Frontal cortex (tissue), 4 donors: ENCODE measurements around the gene KLHL40. TPM values are rescaled to one million over a fixed set of nuclear protein-coding genes. Genes with fewer than 3 reads are reported as not detected.

Experiments used
- DNase-seq, 2 donors: peaks; one replicate each; pipeline ENCODE4 v3.0.0; 2012; ENCODE audit warnings: low spot score in 2 of 2
- FAIRE-seq: peaks from 2 replicates; lab custom pipeline; 2012; peaks lifted over from hg19 to GRCh38; lab: Jason Lieb, UNC
- total RNA-seq: library from RNA; depleted of rRNA; stranded (reverse); fragments of >200 nt; gene quantifications from one replicate; pipeline ENCODE4 v1.2.3, GENCODE V29; 2014
- donor health status: control.
- donor health status: control.
- donor health status: control.

The KLHL40 gene
- total RNA-seq, 1 donor from 2014 or later, result 0.41 TPM

GRCh38 chr3:42732829-42733459, 47.6 kb downstream of the KLHL40 start:
- no peak for FAIRE-seq

DNA sequence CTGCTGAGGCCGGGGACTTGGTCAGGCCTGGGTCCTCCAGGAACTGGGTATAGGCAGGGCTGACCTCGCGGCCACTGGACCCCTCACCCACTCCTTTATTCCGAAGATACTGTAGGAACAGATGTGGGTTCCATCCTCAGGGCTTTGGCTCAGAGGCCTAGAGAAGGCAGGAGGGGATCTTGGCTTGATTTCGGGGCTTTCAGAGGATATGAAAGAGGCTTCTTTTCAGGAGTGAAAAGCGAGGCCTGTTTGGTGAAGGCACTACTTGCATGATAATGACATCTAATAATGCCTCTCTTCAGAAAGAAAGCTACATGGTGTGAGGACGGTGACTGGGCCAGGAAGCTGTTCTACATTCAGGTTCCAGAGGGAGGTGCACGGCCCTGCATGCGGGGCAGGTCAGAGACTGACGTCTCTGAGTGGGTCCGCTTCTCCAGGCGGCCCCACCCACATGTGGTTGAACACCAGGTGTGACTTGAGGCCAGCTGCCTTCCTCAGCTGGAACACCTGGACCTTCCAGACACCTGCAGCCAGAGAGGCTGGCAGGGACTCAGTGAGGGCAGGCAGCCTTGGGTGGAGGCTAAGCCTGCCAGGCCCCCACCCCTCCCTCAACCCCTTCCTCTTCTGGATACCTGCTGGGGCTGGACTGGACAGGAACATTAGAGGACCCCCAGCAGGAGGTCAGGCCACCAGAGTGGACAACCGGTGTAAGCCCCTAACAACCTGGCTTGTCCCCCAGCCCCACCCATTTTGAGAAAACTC, 48.3 kb downstream of the KLHL40 start:
- FAIRE-seq (peak; percentile 80), DNase-seq (peak; percentile 14 to 43)

More at GRCh38 chr3:42732829-42733459, 47.6 kb downstream of the KLHL40 start:
- no peak for DNase-seq

DNA sequence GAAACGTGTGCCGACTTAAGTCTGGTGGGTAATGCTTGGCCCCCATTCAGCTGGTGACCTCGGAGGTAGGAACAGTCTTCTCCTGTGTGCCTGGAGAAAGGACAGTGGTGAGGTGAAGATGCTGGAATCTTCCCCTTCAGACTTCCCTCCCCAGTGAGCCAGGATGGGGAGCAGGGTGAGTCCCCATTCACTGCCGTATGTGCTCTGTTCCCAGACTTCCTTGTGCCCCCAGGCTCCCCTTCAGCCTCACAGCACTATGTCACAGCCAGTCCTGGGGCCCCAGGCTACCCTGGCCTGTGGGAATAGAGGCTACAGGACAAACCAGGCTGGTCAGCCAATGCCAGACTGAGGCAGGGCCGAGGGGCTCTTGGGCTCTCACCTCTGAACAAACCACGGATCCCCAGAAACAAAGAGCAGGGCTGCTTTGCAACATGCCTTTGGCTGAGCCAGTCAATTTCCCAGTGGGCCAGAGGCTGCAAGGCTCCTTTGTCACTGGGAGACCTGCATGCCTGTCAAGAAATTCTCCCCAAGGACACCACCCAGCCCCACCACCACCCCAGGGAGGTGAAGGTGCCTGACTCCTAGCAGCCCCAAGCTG, 49.0 kb downstream of the KLHL40 start:
- FAIRE-seq, result no peak
- no peak for DNase-seq

GRCh38 chr3:42735019-42735418, 49.7 kb downstream of the KLHL40 start:
- DNase-seq, result no peak
- no peak for FAIRE-seq

DNA sequence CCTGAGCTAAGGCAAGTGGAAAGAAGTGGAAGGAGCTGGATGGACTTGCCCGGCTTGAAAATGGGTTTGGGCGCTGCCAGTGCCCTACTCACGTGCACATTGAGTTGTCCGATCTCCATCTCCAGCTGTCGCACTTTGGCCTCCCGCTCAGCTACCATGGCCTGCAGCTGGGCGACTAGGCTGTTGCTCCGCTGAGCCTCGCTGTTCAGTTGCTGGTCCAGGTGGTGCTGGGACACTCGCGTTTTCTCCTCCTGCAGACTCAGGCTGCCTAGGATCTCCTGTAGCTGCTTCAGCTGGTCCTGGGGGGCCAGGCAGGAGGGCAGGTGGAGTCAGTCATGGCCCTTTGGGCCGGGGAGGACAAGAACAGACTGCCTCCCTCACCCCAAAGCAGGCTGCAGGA, 50.3 kb downstream of the KLHL40 start:
- DNase-seq, result no peak
- FAIRE-seq, result no peak

- DNase-seq, result no peak
- no peak for FAIRE-seq
Observed at GRCh38 chr3:42736081-42736480, 50.7 kb downstream of the KLHL40 start.

DNA sequence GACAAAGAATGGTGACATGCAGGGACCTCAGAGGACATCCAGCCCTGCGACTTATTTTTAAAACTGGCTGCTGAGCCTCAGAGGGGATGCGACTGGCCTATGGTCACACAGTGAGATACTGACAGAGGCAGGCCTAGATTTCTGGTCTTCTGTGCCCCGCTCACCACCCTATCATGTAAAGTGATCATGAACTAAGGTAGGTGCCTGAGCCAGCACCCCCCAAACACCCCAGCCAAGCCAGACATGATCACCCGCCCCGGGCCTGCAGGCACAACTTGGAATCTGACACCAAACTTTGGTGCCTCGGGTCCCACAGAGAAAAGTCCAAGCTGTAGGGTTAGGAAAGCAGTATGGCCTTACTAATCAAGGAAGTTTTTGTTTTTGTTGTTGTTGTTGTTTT, 51.2 kb downstream of the KLHL40 start:
- FAIRE-seq, result no peak
- no peak for DNase-seq

- FAIRE-seq (no peak), DNase-seq (no peak)
Observed at GRCh38 chr3:42739401-42740158, 54.2 kb downstream of the KLHL40 start.

DNA sequence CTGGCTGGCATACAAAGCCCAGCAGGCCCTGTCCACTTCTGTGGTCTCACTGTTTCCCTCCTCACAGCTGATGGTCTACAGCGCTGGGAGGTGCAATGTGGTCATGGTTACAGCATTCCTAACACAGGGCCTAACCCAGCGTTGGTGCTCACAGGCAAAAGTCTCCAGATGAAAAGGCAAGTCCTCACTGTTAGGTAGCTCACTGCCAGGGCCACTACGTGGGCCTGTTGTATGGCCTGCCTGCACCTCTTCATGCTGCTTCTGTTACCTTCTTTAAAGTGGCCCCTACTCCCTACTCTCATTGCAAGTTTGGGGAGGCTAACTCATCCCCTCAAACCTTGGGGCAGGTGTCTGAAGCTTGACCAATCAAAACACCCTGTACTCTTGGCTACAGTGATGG, 56.5 kb downstream of the KLHL40 start:
- FAIRE-seq, result no peak
- DNase-seq, result no peak

Other genes with a start within 250 kb of the KLHL40 start
- 0.41 TPM for gene VIPR1, start 182.9 kb upstream of the KLHL40 start, total RNA-seq
- gene SEC22C, start 103.6 kb upstream of the KLHL40 start, total RNA-seq, result 64.4 TPM
- 35.1 TPM for gene SS18L2, start 94.7 kb upstream of the KLHL40 start, total RNA-seq
- gene NKTR, start 84.9 kb upstream of the KLHL40 start, total RNA-seq, result 110 TPM
- 19.6 TPM for gene ZBTB47, start 31.8 kb upstream of the KLHL40 start, total RNA-seq
- gene HHATL, start 17.3 kb downstream of the KLHL40 start, total RNA-seq, result not detected
- gene CCDC13, start 87.7 kb downstream of the KLHL40 start, total RNA-seq, result 2.4 TPM
- gene HIGD1A, start 119.0 kb downstream of the KLHL40 start, total RNA-seq, result 127 TPM
- gene ACKR2, start 123.9 kb downstream of the KLHL40 start, total RNA-seq, result not detected
- gene CYP8B1, start 190.3 kb downstream of the KLHL40 start, total RNA-seq, result not detected
- gene ZNF662, start 220.6 kb downstream of the KLHL40 start, total RNA-seq, result 16.7 TPM